Stimulated activated CD4-positive, alpha-beta T cell treated with anti-CD3 and anti-CD28 coated beads, Interleukin-15, amount 100 ng/mL, for 1 hour (primary cell): ENCODE data around the gene ARHGEF28.

Experiments
- DNase-seq, 2 donors: peaks; one replicate each; pipeline ENCODE4 v3.0.0-alpha.2; 2020; ENCODE audit warnings: low read depth in 1 of 2, low spot score in 1 of 2

ARHGEF28 gene

GRCh38 chr5:73922875-73923557 is 297.0 kb downstream of the ARHGEF28 start:
- DNase-seq: no peak

- no peak for DNase-seq
These were observed 302.6 kb downstream of the ARHGEF28 start for GRCh38 chr5:73928476-73929070.

- DNase-seq: no peak
These were observed 309.7 kb downstream of the ARHGEF28 start for GRCh38 chr5:73935719-73936118.

GRCh38 chr5:73938280-73938937 is 312.4 kb downstream of the ARHGEF28 start:
- DNase-seq: no peak

GRCh38 chr5:73938938-73939320 is 312.9 kb downstream of the ARHGEF28 start:
- DNase-seq: no peak

GRCh38 chr5:73939557-73939956 is 313.6 kb downstream of the ARHGEF28 start:
- DNase-seq: no peak

GRCh38 chr5:73940026-73940425 is 314.0 kb downstream of the ARHGEF28 start:
- DNase-seq: no peak

GRCh38 chr5:73940801-73941200 is 314.8 kb downstream of the ARHGEF28 start:
- no peak for DNase-seq

- DNase-seq: no peak
These were observed 316.8 kb downstream of the ARHGEF28 start for GRCh38 chr5:73942783-73943182.

GRCh38 chr5:73943397-73943796 is 317.4 kb downstream of the ARHGEF28 start:
- no peak for DNase-seq

GRCh38 chr5:73944581-73944980 is 318.6 kb downstream of the ARHGEF28 start:
- no peak for DNase-seq

GRCh38 chr5:73945505-73945904 is 319.5 kb downstream of the ARHGEF28 start:
- no peak for DNase-seq

GRCh38 chr5:73946278-73946677 is 320.3 kb downstream of the ARHGEF28 start:
- DNase-seq: no peak

GRCh38 chr5:73946919-73947602 is 321.1 kb downstream of the ARHGEF28 start:
- no peak for DNase-seq

- DNase-seq: no peak
These were observed 322.1 kb downstream of the ARHGEF28 start for GRCh38 chr5:73947906-73948640.

GRCh38 chr5:73948720-73949119 is 322.7 kb downstream of the ARHGEF28 start:
- no peak for DNase-seq

- DNase-seq: no peak
These were observed 324.5 kb downstream of the ARHGEF28 start for GRCh38 chr5:73950441-73950873.

- no peak for DNase-seq
These were observed 325.0 kb downstream of the ARHGEF28 start for GRCh38 chr5:73950912-73951430.

- DNase-seq: no peak
These were observed 326.9 kb downstream of the ARHGEF28 start for GRCh38 chr5:73952872-73953271.

- no peak for DNase-seq
These were observed 328.4 kb downstream of the ARHGEF28 start for GRCh38 chr5:73954381-73954780.

GRCh38 chr5:73955271-73955846 is 329.4 kb downstream of the ARHGEF28 start:
- DNase-seq: no peak
